Measurements from ENCODE around the gene NPTX2.

NPTX2 gene

DNA sequence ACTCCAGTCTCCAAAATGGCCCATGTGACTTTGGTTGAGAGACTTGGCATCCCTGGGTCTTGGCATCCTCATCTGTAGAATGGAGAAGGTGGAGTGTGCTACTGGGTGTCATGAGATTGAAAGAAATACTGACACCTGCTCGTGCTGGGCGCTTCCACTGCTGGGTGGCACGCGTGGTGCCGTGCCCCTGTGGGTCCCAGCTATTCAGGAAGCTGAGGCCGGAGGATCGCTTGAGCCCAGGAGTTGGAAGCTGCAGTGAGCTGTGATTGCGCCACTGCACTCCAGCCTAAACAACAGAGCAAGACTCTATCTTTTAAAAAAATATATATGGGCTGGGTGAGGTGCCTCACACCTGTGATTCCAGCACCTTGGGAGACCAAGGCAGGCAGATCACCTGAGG is 53.1 kb downstream of the NPTX2 start:
- TF ChIP-seq, protein P1, sequence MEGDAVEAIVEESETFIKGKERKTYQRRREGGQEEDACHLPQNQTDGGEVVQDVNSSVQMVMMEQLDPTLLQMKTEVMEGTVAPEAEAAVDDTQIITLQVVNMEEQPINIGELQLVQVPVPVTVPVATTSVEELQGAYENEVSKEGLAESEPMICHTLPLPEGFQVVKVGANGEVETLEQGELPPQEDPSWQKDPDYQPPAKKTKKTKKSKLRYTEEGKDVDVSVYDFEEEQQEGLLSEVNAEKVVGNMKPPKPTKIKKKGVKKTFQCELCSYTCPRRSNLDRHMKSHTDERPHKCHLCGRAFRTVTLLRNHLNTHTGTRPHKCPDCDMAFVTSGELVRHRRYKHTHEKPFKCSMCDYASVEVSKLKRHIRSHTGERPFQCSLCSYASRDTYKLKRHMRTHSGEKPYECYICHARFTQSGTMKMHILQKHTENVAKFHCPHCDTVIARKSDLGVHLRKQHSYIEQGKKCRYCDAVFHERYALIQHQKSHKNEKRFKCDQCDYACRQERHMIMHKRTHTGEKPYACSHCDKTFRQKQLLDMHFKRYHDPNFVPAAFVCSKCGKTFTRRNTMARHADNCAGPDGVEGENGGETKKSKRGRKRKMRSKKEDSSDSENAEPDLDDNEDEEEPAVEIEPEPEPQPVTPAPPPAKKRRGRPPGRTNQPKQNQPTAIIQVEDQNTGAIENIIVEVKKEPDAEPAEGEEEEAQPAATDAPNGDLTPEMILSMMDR (IDR thresholded peaks at IDR 0.05; ENCODE audit: extremely low read depth, insufficient read depth, missing control alignments): no peak
- no peak for DNase-seq (ENCODE audit: low spot score)
- in situ Hi-C loops (cut with MboI; ENCODE audit: low pct_unique_long_range_greater_than_20kb, low sequenced_read_pairs, unreplicated experiment): no loop called here

GRCh38 chr7:98671733-98672331 is 54.7 kb downstream of the NPTX2 start:
- in situ Hi-C loops (cut with MboI; ENCODE audit: low pct_unique_long_range_greater_than_20kb, low sequenced_read_pairs, unreplicated experiment): no loop called here
- TF ChIP-seq, protein P1 (IDR thresholded peaks at IDR 0.05; ENCODE audit: extremely low read depth, insufficient read depth, missing control alignments): no peak
- DNase-seq (ENCODE audit: low spot score): no peak

- TF ChIP-seq, protein P1 (IDR thresholded peaks at IDR 0.05; ENCODE audit: extremely low read depth, insufficient read depth, missing control alignments): no peak
- no peak for DNase-seq (ENCODE audit: low spot score)
- in situ Hi-C loops (cut with MboI; ENCODE audit: low pct_unique_long_range_greater_than_20kb, low sequenced_read_pairs, unreplicated experiment): no loop called here
Measured at GRCh38 chr7:98674461-98674860, 57.4 kb downstream of the NPTX2 start.

DNA sequence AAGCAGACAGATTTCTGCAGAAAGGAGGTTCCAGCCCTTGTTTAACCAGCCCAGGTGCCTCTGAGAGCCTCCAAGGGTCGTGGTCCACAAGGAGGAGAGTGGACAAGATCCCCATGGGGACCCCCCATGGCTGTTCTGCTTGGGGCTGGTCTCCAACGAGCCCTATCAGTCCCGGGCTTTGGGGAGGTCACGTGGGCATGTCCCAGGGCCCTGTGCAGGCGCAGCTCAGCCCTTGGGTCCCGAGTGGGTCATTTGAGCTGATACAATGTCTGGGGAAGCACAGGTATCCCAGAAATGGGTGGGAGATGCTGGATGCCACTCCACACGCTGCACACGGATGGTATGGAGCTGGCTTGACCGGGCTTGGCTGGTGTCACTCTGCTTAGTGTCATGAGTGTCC is 57.8 kb downstream of the NPTX2 start:
- TF ChIP-seq, protein P1 (IDR thresholded peaks at IDR 0.05; ENCODE audit: extremely low read depth, insufficient read depth, missing control alignments): no peak
- in situ Hi-C loops (cut with MboI; ENCODE audit: low pct_unique_long_range_greater_than_20kb, low sequenced_read_pairs, unreplicated experiment): no loop called here
- no peak for DNase-seq (ENCODE audit: low spot score)

- in situ Hi-C loops (cut with MboI; ENCODE audit: low pct_unique_long_range_greater_than_20kb, low sequenced_read_pairs, unreplicated experiment): no loop called here
- no peak for DNase-seq (ENCODE audit: low spot score)
- TF ChIP-seq, protein P1 (IDR thresholded peaks at IDR 0.05; ENCODE audit: extremely low read depth, insufficient read depth, missing control alignments): no peak
Measured at GRCh38 chr7:98678215-98678614, 61.1 kb downstream of the NPTX2 start.
